ENCODE results near the gene SMC4.
A peak's percentile ranks its signal among the peaks of the same experiment; 100 is the strongest.

Gene SMC4

GRCh38 chr3:160393346-160394008 is 6.0 kb upstream of the SMC4 start:
- FAIRE-seq, result no peak
- DNase-seq (ENCODE audit: insufficient read length, low spot score), result no peak

- FAIRE-seq, result no peak
- no peak for DNase-seq (ENCODE audit: insufficient read length, low spot score)
Measured at GRCh38 chr3:160394009-160394392, 5.4 kb upstream of the SMC4 start.

DNA sequence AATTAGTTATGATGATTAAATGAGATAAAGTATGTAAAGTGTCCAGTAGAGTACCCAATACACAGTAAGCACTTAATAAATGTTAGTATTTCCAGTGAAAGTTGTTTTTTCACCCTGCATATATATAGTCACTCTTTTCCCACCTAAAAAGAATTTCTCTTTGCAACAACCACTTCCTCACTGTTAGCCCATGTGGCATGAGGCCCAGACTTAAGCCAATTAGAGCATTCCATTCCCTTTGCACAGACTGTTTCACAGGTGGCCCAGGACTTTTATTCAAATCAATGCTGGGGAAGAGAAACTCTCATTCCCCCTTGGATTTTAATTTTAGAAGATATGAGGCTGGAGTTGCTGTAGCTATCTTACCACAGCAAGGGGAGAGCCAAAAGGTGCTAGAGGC is 4.2 kb upstream of the SMC4 start:
- no peak for DNase-seq (ENCODE audit: insufficient read length, low spot score)
- FAIRE-seq, result peak; percentile 31

GRCh38 chr3:160398820-160399124 is 678 bp upstream of the SMC4 start:
- FAIRE-seq (no peak), DNase-seq (ENCODE audit: insufficient read length, low spot score) (no peak)

GRCh38 chr3:160400030-160400701 is 716 bp downstream of the SMC4 start:
- DNase-seq (ENCODE audit: insufficient read length, low spot score) (no peak), FAIRE-seq (peak; percentile 64)

DNA sequence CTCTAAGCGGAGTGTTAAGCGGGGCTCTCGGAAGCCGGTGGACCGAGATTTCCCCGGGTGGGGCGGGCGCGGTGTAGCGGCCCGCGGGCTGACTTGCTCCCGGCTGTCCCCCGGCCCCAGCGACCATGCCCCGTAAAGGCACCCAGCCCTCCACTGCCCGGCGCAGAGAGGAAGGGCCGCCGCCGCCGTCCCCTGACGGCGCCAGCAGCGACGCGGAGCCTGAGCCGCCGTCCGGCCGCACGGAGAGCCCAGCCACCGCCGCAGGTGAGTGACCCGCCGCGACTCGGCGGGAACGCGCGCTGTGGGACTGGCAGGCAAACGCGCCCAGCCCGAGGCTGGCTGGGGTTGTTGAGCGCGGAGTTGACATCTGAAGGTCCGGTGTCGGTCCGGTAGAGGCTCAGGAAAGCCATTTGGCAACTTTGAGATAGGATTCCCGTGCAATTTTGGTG is 1.3 kb downstream of the SMC4 start:
- FAIRE-seq, result no peak
- peak; percentile 4 for DNase-seq (ENCODE audit: insufficient read length, low spot score)

DNA sequence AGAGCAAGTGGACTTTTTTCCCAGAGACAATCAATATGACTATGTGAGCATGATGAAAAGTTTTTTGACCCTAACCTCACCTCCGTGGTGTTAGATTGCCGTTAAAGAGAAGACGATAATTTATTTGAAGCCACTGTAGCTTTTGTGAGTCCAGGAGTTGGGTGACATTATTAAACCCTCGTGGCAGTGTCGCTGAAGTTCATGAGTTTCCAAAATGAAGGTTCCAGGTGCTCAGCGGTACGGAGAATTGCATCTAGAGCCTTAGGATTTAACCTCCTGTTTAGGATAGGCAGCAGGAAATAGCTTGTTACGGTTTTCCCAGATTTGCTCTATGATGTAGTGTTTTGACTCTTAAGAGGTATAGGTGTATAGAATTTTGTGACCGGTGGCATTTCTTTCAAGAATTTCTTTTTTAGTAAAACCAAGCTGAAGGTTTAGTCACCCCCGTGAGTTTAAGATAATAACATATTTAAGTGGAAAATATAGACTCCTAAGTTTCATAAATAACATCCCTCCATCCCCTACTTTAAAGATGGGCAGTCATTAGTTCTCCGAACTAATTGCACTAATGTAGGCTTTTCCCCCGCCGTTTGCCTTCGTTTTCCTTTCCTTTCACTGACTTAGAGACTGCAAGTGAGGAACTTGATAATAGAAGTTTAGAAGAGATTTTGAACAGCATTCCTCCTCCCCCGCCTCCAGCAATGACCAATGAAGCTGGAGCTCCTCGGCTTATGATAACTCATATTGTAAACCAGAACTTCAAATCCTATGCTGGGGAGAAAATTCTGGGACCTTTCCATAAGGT is 2.0 kb downstream of the SMC4 start:
- DNase-seq (ENCODE audit: insufficient read length, low spot score) (no peak), FAIRE-seq (no peak)

DNA sequence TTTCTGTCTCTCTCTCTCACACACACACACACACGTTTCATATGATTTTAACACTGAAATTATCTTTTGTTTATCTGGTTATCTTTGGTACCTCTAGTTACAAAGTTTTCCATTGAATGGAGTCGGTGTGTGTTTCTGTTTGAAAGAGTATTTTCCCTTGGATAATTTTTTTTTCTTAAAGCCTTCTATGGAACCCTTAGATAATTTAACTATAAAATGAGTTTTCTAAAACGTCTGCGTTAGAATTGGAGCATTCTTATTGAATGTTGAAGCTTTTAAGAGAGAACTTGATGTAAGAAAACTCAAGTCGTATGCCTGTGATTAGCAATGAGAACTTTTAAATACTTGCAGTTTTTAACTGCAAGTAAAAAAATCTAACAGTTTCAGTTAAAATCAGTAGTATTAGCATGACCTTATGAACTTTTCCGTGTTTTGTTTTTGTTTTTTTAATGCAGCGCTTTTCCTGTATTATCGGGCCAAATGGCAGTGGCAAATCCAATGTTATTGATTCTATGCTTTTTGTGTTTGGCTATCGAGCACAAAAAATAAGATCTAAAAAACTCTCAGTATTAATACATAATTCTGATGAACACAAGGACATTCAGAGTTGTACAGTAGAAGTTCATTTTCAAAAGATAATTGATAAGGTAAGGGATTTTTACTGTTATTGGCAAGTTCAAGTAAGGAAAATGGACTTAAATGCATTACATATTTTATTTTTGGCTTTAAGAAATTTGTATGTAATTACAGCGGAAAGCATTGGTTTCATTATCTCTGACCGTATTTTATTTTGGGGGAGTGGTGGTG is 3.0 kb downstream of the SMC4 start:
- DNase-seq (ENCODE audit: insufficient read length, low spot score) (no peak), FAIRE-seq (no peak)

- no peak for DNase-seq (ENCODE audit: insufficient read length, low spot score)
- FAIRE-seq, result no peak
Measured at GRCh38 chr3:160403028-160403545, 3.6 kb downstream of the SMC4 start.

DNA sequence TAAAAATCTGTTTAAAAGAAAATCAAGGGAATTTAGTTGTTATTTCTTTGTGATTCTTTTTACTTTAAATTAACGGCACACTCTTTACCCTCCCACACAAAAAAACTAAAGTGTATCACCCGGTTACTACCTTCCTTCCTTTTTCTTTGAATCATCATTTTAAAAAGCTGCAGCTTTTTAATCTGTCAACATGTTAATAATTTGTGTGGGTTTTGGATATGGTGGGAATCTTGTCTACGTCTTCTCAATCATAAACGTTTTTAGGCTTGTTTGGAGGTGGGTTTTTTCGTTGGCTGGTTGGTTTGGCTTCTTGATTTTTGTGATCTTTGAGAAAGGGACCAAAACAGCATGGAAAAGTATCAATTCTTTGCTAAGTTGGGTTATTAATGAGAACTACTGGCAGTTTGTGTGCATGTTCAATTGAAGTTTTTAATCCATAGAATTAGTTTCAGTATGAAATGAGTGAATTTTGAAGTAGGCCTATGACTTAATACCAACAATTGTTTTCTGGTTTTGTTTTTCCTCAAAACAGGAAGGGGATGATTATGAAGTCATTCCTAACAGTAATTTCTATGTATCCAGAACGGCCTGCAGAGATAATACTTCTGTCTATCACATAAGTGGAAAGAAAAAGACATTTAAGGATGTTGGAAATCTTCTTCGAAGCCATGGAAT is 4.5 kb downstream of the SMC4 start:
- DNase-seq (ENCODE audit: insufficient read length, low spot score), result no peak
- peak; percentile 40 for FAIRE-seq

- no peak for FAIRE-seq
- no peak for DNase-seq (ENCODE audit: insufficient read length, low spot score)
Measured at GRCh38 chr3:160409812-160410610, 10.6 kb downstream of the SMC4 start.

DNA sequence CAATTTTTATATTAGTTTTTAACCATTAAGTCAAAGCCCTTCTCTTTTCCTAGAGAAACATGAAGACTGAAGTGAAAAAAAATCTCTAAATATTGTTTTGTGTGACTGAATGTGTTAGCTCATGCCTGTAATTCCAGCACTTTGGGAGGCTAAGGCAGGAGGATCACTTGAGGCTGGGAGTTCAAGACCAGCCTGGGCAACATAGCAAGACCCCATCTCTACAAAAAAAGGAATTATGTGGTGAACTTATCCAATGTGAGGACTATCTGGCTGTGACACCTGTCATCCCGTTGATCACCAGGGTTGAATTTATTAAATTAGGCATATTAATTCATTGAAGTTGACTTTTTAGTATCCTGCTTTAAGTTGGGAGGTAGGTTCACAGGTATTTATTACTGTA is 13.0 kb downstream of the SMC4 start:
- no peak for DNase-seq (ENCODE audit: insufficient read length, low spot score)
- no peak for FAIRE-seq

DNA sequence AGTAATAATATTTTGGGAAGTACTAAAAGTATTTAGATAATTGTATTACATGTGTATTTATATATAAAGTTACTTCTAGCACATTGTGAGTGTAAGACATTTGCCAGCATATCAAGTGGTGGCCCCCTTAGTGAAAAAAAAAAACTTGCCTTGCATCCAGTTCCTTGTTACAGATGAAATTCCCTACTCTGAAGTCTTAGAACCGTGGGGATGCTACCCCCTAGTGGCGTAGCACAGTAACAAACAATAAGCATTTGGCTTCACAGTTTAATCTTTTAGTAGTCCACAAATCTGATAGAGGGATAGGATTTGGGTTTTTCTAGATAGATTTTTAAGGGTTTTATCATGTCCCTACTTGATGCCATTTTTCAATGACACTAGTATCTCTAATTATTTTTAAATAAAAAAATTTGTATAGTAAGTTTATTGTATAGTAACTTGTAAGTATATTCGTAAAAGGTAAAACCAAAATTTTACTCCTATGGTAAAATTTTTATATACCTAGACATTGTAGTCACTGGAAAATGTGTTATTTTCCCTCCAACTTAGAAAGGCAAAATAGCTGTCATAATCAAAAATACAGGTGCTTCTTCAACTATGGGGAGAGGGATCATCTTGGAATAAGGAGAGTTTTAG is 14.3 kb downstream of the SMC4 start:
- FAIRE-seq, result peak; percentile 91
- DNase-seq (ENCODE audit: insufficient read length, low spot score), result peak; percentile 19

- peak; percentile 64 for FAIRE-seq
- no peak for DNase-seq (ENCODE audit: insufficient read length, low spot score)
Measured at GRCh38 chr3:160417311-160417710, 17.9 kb downstream of the SMC4 start.

DNA sequence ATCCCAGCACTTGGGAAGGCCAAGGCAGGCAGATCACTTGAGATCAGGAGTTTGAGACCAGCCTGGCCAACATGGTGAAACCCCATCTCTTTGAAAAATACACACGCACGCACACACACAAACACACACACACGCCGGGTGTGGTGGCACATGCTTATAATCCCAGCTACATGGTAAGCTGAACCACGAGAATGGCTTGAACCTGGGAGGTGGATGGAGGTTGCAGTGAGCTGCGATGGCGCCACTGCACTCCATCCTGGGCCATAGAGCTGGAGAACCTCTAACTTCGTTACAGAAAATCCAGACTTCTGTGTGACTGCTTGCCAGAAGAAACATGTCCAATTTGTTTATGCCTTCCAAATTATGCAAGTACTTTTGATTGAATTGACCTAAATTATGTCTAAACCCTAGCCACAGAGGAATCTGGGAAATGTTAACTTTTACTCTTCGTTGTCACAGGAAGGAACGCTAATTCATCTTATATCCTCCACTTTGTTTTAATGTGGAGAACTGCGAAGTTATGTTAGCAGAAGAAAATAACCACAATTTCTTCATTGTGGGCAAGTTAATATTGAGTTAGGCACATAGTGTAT is 28.5 kb downstream of the SMC4 start:
- FAIRE-seq (no peak), DNase-seq (ENCODE audit: insufficient read length, low spot score) (no peak)

DNA sequence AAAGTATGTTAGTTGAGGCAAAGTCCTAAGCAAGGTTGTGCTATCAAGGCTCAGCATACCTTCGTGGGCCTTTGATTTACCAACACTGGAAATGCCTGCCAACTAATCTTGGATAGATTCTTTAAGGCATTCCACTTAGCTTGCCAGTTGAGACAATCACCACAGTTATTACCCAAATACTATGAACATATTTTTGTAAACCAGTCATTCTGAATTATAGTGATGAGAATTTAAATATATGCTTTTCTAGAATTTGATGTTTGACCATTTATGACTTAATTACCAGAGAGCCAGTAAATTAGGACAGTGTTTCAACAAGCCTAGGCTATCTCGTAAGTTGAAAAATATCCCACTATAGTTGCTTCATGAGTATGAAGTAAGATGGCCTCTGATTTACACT is 34.6 kb downstream of the SMC4 start:
- no peak for FAIRE-seq

GRCh38 chr3:160435095-160435494 is 35.6 kb downstream of the SMC4 start:
- DNase-seq (ENCODE audit: insufficient read length, low spot score), result no peak
- FAIRE-seq, result no peak

More for the DNA sequence above, 34.6 kb downstream of the SMC4 start:
- DNase-seq (ENCODE audit: insufficient read length, low spot score), result no peak

DNA sequence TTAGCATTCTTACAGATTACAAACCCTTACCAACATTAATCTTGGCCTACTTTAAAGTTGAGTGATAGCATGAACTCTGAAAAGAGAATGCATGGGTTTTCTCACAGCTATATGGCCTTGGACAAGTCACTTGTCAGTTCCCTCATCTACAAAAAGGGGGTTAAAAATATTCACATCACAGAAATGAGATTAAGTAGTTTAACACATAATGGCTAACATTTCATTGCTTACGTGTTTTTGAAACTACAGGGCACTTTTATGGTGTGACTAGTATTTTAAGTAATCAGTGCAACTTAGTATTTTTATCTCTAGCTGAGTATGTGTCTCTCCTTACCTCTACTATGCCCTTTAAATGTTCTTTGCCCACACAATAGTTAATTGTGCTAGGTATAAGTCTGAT is 36.3 kb downstream of the SMC4 start:
- FAIRE-seq (no peak), DNase-seq (ENCODE audit: insufficient read length, low spot score) (no peak)

GRCh38 chr3:160437083-160437455 is 37.6 kb downstream of the SMC4 start:
- FAIRE-seq (no peak), DNase-seq (ENCODE audit: insufficient read length, low spot score) (no peak)

Data from GM19239 (cell line).